ENCODE results near the gene ATG16L2. TPM values are rescaled to one million over a fixed set of nuclear protein-coding genes. Genes with fewer than 3 reads are reported as not detected.
A peak's percentile ranks its signal among the peaks of the same experiment; 100 is the strongest.

The ATG16L2 gene
- total RNA-seq, 3 donors from 2014 or later = 37.7 to 64.3 (median 52.5) TPM

- no peaks in the 10 kb centered on the region for H3K9me3 ChIP-seq
- no peak for TF ChIP-seq CTCF (IDR thresholded peaks at IDR 0.05)
- DNase-seq = peak; percentile 73 to 78 (median 77)
- no peaks in the 10 kb centered on the region for H3K36me3 ChIP-seq (ENCODE audit: low read depth)
- ATAC-seq = peak; percentile 17
- intact Hi-C loops (cut with DNase I, micrococcal nuclease) = no loop called here
- peaks cover 59% of the 10 kb centered on the region for H3K4me1 ChIP-seq (ENCODE audit: low read depth)
- H3K4me3 ChIP-seq = peak overlapping the region; percentile 72
These were observed 32.7 kb upstream of the ATG16L2 start for GRCh38 chr11:72781313-72782080.

- intact Hi-C loops (cut with DNase I, micrococcal nuclease) = no loop called here
- H3K4me1 ChIP-seq (ENCODE audit: low read depth) = peaks cover 57% of the 10 kb centered on the region
- ATAC-seq = peak; percentile 51
These were observed 31.9 kb upstream of the ATG16L2 start for GRCh38 chr11:72782081-72782920.

GRCh38 chr11:72783144-72783905, 30.9 kb upstream of the ATG16L2 start:
- ATAC-seq (peak; percentile 9), DNase-seq (peak; percentile 43 to 68 (median 46))
- Histone ChIP-seq H3K9me3 (no peaks in the 10 kb centered on the region), H3K36me3 (ENCODE audit: low read depth) (no peaks in the 10 kb centered on the region), H3K4me1 (ENCODE audit: low read depth) (peaks cover 57% of the 10 kb centered on the region), H3K4me3 (no peak overlapping the region)
- TF ChIP-seq CTCF (IDR thresholded peaks at IDR 0.05) = no peak
- intact Hi-C loops (cut with DNase I, micrococcal nuclease) = no loop called here

More at GRCh38 chr11:72782081-72782920, 31.9 kb upstream of the ATG16L2 start:
- no peak for TF ChIP-seq CTCF (IDR thresholded peaks at IDR 0.05)
- H3K4me3 ChIP-seq = no peak overlapping the region
- no peaks in the 10 kb centered on the region for H3K9me3 ChIP-seq
- DNase-seq = peak; percentile 69 to 79 (median 75)
- no peaks in the 10 kb centered on the region for H3K36me3 ChIP-seq (ENCODE audit: low read depth)

- intact Hi-C loops (cut with DNase I, micrococcal nuclease) = no loop called here
- H3K4me3 ChIP-seq = no peak overlapping the region
- TF ChIP-seq CTCF (IDR thresholded peaks at IDR 0.05) = no peak
- DNase-seq = peak in 2 of 3 donors; percentile 38 to 48
- H3K4me1 ChIP-seq (ENCODE audit: low read depth) = peaks cover 60% of the 10 kb centered on the region
- ATAC-seq = no peak
- H3K36me3 ChIP-seq (ENCODE audit: low read depth) = no peaks in the 10 kb centered on the region
- no peaks in the 10 kb centered on the region for H3K9me3 ChIP-seq
These were observed 29.5 kb upstream of the ATG16L2 start for GRCh38 chr11:72784662-72785061.

All from mucosa of descending colon (tissue), 3 donors.